MM.1S (cell line): ENCODE measurements around the gene SEPTIN8.

Experiments used
- DNase-seq: peaks from one replicate; pipeline ENCODE4 v3.0.0-alpha.2; 2015
- H2AFZ ChIP-seq: fragments of 300-600 bp; sonication (generic); 2 replicates; pipeline ENCODE4 v1.6.0; 2016; ENCODE audit warnings: antibody characterized with exemption, low read length
- H3F3A ChIP-seq: fragments of 300-600 bp; sonication (generic); 2 replicates; pipeline ENCODE4 v1.6.1; 2016; ENCODE audit warnings: mild to moderate bottlenecking, antibody characterized with exemption, low read length, moderate library complexity, mixed read lengths; ENCODE audit not compliant: insufficient read depth
- H3K27ac ChIP-seq: fragments of 300-600 bp; sonication (generic); 2 replicates; pipeline ENCODE4 v1.5.1; 2016; ENCODE audit warnings: mild to moderate bottlenecking, low read length
- H3K27me3 ChIP-seq: fragments of 300-600 bp; sonication (generic); replicated peaks from 2 replicates; pipeline ENCODE4 v1.6.0; 2016; ENCODE audit warnings: low read length; ENCODE audit not compliant: insufficient read depth
- H3K36me3 ChIP-seq: fragments of 300-600 bp; sonication (generic); replicated peaks from 2 replicates; pipeline ENCODE4 v1.6.1; 2016; ENCODE audit warnings: mild to moderate bottlenecking, low read length, mixed read lengths; ENCODE audit not compliant: insufficient read depth
- H3K4me1 ChIP-seq: fragments of 300-600 bp; sonication (generic); 2 replicates; pipeline ENCODE4 v1.6.1; 2016; ENCODE audit warnings: low read length, mixed read lengths
- H3K4me2 ChIP-seq: fragments of 300-600 bp; sonication (generic); 2 replicates; pipeline ENCODE4 v1.6.0; 2016; ENCODE audit warnings: low read depth, low read length
- H3K4me3 ChIP-seq: fragments of 300-600 bp; sonication (generic); 2 replicates; pipeline ENCODE4 v1.5.1; 2016; ENCODE audit warnings: low read length, mixed read lengths
- H3K79me2 ChIP-seq: fragments of 300-600 bp; sonication (generic); 2 replicates; pipeline ENCODE4 v1.6.1; 2016; ENCODE audit warnings: mixed run types, low read length, mixed read lengths
- H3K9ac ChIP-seq: fragments of 300-600 bp; sonication (generic); 2 replicates; pipeline ENCODE4 v1.6.1; 2016; ENCODE audit warnings: low read length, mixed read lengths
- H3K9me2 ChIP-seq: fragments of 300-600 bp; sonication (generic); replicated peaks from 2 replicates; pipeline ENCODE4 v1.6.1; 2016; ENCODE audit warnings: mild to moderate bottlenecking, low read length, mixed read lengths; ENCODE audit not compliant: insufficient read depth
- H3K9me3 ChIP-seq: fragments of 300-600 bp; sonication (generic); replicated peaks from 2 replicates; pipeline ENCODE4 v1.6.1; 2016; ENCODE audit warnings: mild to moderate bottlenecking, low read length, mixed read lengths; ENCODE audit not compliant: insufficient read depth
- H4K20me1 ChIP-seq: fragments of 300-600 bp; sonication (generic); 2 replicates; pipeline ENCODE4 v1.6.1; 2016; ENCODE audit warnings: mild to moderate bottlenecking, low read length, moderate library complexity, mixed read lengths; ENCODE audit not compliant: insufficient read depth
- CTCF ChIP-seq: fragments of 300-600 bp; sonication (generic); IDR thresholded peaks from 2 replicates; pipeline ENCODE4 v1.5.1; 2016; ENCODE audit warnings: antibody characterized with exemption, low read length, mixed read lengths
- EZH2 ChIP-seq: fragments of 300-600 bp; sonication (generic); optimal IDR thresholded peaks from 2 replicates; pipeline ENCODE3; 2017; ENCODE audit warnings: low read depth, mild to moderate bottlenecking, antibody characterized with exemption, low read length, mixed read lengths
- EZH2phosphoT487 ChIP-seq: fragments of 300-600 bp; sonication (generic); IDR thresholded peaks from 2 replicates; pipeline ENCODE4 v1.6.1; 2018; ENCODE audit warnings: antibody characterized with exemption, low read length

The SEPTIN8 gene

GRCh38 chr5:132797651-132798050 lies 20.6 kb upstream of the SEPTIN8 start:
- H3K4me2 ChIP-seq = no peak overlapping the region
- H3K9me2 ChIP-seq = no peaks in the 10 kb centered on the region
- H3K4me1 ChIP-seq = no peaks in the 10 kb centered on the region
- H3K27ac ChIP-seq = no peak overlapping the region
- H3K36me3 ChIP-seq = no peaks in the 10 kb centered on the region
- no peak for DNase-seq
- H3K9me3 ChIP-seq = no peaks in the 10 kb centered on the region
- no peaks in the 10 kb centered on the region for H3F3A ChIP-seq
- H3K27me3 ChIP-seq = no peaks in the 10 kb centered on the region
- no peaks in the 10 kb centered on the region for H3K79me2 ChIP-seq
- TF ChIP-seq CTCF = no peak
- TF ChIP-seq EZH2 = no peak
- TF ChIP-seq EZH2phosphoT487 = no peak
- H2AFZ ChIP-seq = no peak overlapping the region
- H3K4me3 ChIP-seq = no peak overlapping the region
- no peaks in the 10 kb centered on the region for H4K20me1 ChIP-seq
- H3K9ac ChIP-seq = no peak overlapping the region

- no peak overlapping the region for H3K9ac ChIP-seq
- H3K4me3 ChIP-seq = no peak overlapping the region
- no peak overlapping the region for H2AFZ ChIP-seq
- H3F3A ChIP-seq = no peaks in the 10 kb centered on the region
- no peak for DNase-seq
- no peaks in the 10 kb centered on the region for H3K27me3 ChIP-seq
- no peaks in the 10 kb centered on the region for H3K36me3 ChIP-seq
- H4K20me1 ChIP-seq = no peaks in the 10 kb centered on the region
- no peak overlapping the region for H3K4me2 ChIP-seq
- no peak overlapping the region for H3K27ac ChIP-seq
- H3K4me1 ChIP-seq = no peaks in the 10 kb centered on the region
- no peaks in the 10 kb centered on the region for H3K79me2 ChIP-seq
- H3K9me2 ChIP-seq = no peaks in the 10 kb centered on the region
- TF ChIP-seq EZH2phosphoT487 (no peak), EZH2 (no peak), CTCF (no peak)
- H3K9me3 ChIP-seq = no peaks in the 10 kb centered on the region
Measured at GRCh38 chr5:132791026-132791425, 14.0 kb upstream of the SEPTIN8 start.

- Histone ChIP-seq H3K9me3 (no peaks in the 10 kb centered on the region), H2AFZ (no peak overlapping the region), H3K4me1 (no peaks in the 10 kb centered on the region), H4K20me1 (no peaks in the 10 kb centered on the region), H3K9me2 (no peaks in the 10 kb centered on the region), H3K36me3 (no peaks in the 10 kb centered on the region), H3K9ac (no peak overlapping the region), H3K79me2 (no peaks in the 10 kb centered on the region), H3K27me3 (no peaks in the 10 kb centered on the region), H3K4me2 (no peak overlapping the region), H3F3A (no peaks in the 10 kb centered on the region), H3K27ac (no peak overlapping the region), H3K4me3 (no peak overlapping the region)
- no peak for DNase-seq
- no peak for TF ChIP-seq EZH2
- TF ChIP-seq CTCF = no peak
- no peak for TF ChIP-seq EZH2phosphoT487
Measured at GRCh38 chr5:132790201-132790865, 13.3 kb upstream of the SEPTIN8 start.
